ENCODE results near the gene MYO18B. TPM values are rescaled to one million over a fixed set of nuclear protein-coding genes. Genes with fewer than 3 reads are reported as not detected.

Gene MYO18B
- total RNA-seq, 1 donor from 2014 or later, result 1.9 TPM

- intact Hi-C loops (cut with micrococcal nuclease), result no loop called here
These were observed 102.6 kb downstream of the MYO18B start for GRCh38 chr22:25844601-25845000.

- intact Hi-C loops (cut with micrococcal nuclease), result no loop called here
These were observed 104.2 kb downstream of the MYO18B start for GRCh38 chr22:25845985-25846745.

DNA sequence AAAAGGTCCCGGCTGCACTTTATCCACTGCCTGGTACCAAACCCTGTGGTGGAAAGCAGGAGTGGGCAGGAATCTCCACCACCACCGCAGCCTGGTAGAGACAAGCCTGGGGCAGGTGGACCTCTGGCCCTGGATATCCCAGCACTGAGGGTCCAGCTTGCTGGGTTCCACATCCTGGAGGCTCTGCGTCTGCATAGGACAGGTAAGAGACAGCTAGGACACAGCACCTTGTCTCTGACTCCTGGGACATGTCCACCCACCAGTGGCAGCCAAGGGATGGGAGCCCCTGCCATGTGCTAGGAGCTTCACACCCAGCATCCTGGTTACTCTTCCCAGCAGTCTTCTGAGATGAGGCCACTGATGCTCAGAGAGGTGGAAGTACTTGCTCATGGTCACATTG is 105.5 kb downstream of the MYO18B start:
- intact Hi-C loops (cut with micrococcal nuclease), result no loop called here

DNA sequence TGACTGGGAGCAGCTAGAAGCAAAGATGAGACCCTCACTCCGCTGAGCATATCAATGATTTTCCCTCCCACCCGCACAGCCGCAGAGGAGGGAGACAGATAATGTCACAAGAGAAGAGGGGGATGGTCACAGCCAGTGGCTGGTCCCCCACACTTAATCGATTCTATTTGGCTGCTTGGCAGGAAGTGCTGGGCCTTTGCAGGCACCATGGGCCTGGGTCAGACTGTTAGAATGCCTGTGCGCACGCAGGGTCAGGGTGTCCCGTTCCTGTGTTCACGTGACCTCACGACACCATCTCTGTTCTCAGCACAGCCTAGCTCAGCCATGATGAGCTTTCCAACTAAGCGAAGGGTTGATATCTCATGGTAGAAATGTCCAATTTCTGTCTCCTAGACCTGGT is 107.0 kb downstream of the MYO18B start:
- intact Hi-C loops (cut with micrococcal nuclease), result no loop called here

GRCh38 chr22:25849522-25849921 is 107.5 kb downstream of the MYO18B start:
- intact Hi-C loops (cut with micrococcal nuclease), result no loop called here

DNA sequence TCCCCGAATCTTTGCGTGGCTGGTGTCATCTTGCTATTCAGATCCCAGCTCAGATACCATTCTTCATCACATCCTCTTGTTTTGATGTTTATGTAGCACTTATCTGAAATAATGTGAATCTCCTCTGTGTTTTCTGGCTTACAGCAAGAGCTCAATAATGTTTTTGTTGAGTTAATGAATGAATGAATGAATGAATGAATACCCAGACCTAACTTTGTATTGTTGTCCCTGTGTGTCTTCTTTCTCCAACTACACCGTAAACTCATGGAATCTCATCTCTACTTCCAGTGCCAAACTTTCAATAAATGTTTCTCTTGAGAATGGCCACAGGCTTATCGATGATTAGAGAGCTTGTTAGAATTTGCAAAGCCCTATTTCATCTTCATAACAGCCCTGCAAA is 110.2 kb downstream of the MYO18B start:
- intact Hi-C loops (cut with micrococcal nuclease), result no loop called here

- intact Hi-C loops (cut with micrococcal nuclease), result no loop called here
These were observed 111.1 kb downstream of the MYO18B start for GRCh38 chr22:25853078-25853477.

DNA sequence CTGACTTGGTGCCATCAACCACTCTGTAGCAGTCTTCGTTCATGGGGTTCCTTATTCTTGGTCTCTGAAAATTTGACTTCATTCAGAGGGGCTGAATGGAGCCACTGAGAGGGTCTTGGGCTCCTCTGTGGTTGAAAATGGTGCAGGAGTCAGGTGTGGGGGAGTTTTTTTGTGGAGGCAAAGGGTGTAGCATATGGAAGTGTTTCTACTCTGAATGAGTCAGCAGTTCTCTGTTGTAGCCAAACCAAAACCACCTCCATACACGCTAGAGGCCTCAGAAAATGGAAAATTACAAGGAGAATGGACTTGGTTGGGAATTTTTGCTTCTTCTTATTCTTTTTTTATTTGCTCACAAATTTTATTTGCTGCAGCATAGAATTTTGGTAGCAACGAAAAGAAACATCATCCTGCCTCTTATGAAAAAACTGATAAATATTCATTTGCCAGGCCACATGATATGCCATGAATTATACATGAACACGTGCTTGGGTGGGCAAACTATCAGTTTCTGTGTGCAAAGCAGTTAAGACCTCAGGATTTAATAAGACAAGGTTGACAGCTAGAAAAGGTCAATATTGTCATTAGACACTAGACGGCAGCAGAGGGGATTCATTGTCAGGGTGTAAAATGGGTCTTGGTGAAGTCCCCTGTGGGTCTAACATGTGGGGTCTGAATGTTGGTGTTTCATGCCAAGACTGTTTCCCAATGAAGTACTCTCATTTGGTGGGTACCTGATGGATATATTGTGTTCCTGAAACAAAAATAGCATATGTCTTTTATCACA is 111.7 kb downstream of the MYO18B start:
- intact Hi-C loops (cut with micrococcal nuclease), result no loop called here

- intact Hi-C loops (cut with micrococcal nuclease), result no loop called here
These were observed 127.8 kb downstream of the MYO18B start for GRCh38 chr22:25869771-25870170.

GRCh38 chr22:25874327-25874726 is 132.3 kb downstream of the MYO18B start:
- intact Hi-C loops (cut with micrococcal nuclease), result no loop called here

GRCh38 chr22:25875461-25875860 is 133.5 kb downstream of the MYO18B start:
- intact Hi-C loops (cut with micrococcal nuclease), result no loop called here

DNA sequence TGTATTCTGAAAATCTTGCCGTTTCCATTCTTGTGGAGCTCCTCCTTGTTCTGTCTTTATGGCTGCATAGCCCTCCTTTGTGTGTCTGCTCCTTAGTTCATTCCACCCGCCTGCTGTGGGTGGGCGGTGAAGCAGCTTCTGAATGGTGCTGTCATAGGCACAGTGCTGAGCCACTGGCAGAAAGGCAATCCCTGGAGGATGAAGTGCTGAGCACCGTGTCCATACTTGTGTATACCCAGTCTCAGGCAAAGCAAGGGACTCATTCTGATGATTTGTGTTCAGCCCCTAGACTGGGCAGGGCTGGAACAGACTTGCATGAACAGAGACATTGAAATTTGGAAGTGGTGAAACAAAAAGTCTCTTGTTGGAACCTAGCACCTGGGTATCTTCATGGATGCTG is 134.9 kb downstream of the MYO18B start:
- intact Hi-C loops (cut with micrococcal nuclease), result no loop called here

DNA sequence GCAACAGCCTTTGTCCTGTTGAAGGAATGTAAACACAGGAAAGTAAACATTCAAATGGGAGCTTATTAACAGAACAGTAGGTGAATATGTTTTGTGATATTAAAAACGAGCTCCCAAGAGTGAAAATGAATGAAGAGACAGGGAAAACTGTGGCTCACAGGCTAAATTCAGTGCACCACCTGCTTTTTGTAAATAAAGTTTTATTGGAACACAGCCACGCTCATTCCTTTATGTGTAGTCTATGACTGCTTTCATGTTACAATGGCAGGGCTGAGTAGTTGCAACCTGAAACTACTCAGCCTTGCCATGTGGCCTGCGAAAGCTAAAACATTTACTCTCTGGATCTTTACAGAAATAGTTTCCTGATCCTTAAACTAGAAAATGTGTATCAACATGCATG is 136.9 kb downstream of the MYO18B start:
- intact Hi-C loops (cut with micrococcal nuclease), result no loop called here

- intact Hi-C loops (cut with micrococcal nuclease), result no loop called here
These were observed 138.5 kb downstream of the MYO18B start for GRCh38 chr22:25880524-25880923.

GRCh38 chr22:25881210-25881755 is 139.3 kb downstream of the MYO18B start:
- intact Hi-C loops (cut with micrococcal nuclease), result no loop called here

DNA sequence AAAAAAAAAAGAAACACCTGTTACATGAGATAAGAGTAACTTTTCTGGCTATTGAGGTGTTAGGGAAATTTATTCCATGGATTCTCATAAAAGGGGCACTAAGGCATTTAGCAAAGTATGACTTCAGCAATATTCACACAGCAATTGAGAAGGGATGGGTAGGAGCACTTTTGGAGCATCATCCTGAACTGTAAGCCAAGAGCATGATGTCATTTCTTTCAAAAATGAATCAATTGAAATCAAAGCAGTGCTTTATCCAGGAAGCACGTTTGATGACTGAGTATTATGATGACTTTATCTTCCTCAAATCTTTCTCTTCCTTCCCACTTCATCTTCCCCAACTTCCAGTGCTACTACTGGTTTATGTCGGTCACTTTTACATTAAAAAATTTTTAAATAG is 140.4 kb downstream of the MYO18B start:
- intact Hi-C loops (cut with micrococcal nuclease), result no loop called here

- intact Hi-C loops (cut with micrococcal nuclease), result no loop called here
These were observed 141.6 kb downstream of the MYO18B start for GRCh38 chr22:25883482-25884033.

DNA sequence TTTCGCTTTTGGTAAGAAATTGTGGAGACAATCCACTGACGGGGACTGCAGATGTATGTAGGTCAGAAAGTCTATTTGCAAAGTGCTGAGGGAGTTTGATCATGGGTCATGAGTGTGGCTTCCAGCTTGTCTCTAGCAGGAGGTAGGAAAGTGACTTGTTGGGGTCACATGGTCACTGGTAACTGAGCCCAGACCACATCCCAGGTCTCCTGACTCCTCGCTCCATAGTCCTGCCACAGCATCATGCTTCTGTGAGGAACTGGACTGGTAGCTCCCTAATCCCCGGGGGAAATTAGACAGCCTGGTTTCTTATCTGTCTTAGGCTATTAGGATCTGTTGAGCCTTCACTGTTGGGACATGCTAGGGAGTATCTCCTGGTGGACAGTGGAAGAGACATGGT is 142.1 kb downstream of the MYO18B start:
- intact Hi-C loops (cut with micrococcal nuclease), result no loop called here

GRCh38 chr22:25888399-25889054 is 146.5 kb downstream of the MYO18B start:
- intact Hi-C loops (cut with micrococcal nuclease), result no loop called here

- intact Hi-C loops (cut with micrococcal nuclease), result no loop called here
These were observed 148.7 kb downstream of the MYO18B start for GRCh38 chr22:25890651-25891050.

GRCh38 chr22:25892678-25893077 is 150.7 kb downstream of the MYO18B start:
- intact Hi-C loops (cut with micrococcal nuclease), result no loop called here

GRCh38 chr22:25895678-25896077 is 153.7 kb downstream of the MYO18B start:
- intact Hi-C loops (cut with micrococcal nuclease), result no loop called here
